HepG2 (cell line): Measurements from ENCODE around the gene P2RX2.

Source experiments
- GPN1 ChIP-seq: sonication (generic); formaldehyde crosslinking; IDR thresholded peaks from 2 replicates; pipeline ENCODE4 v1.5.1; 2020; ENCODE audit warnings: missing genetic modification reagents, borderline replicate concordance
- NFYC ChIP-seq: IDR thresholded peaks from 2 replicates; pipeline ENCODE4 v1.6.1; 2016; ENCODE audit warnings: missing genetic modification reagents, missing compliant biosample characterization

- no peak for TF ChIP-seq NFYC (CRISPR knock-in tag)
- no peak for TF ChIP-seq GPN1 (CRISPR knock-in tag)
These were observed 49.6 kb upstream of the P2RX2 start for GRCh38 chr12:132568826-132569480.
